ENCODE results near the gene SETBP1. TPM values are rescaled to one million over a fixed set of nuclear protein-coding genes. Genes with fewer than 3 reads are reported as not detected.

The SETBP1 gene
- total RNA-seq, 1 donor from 2014 or later: 25.8 TPM

- DNase-seq: no peak
- no peaks in the 10 kb centered on the region for H3K36me3 ChIP-seq
- H3K4me1 ChIP-seq: no peaks in the 10 kb centered on the region
- no peak for ATAC-seq
- H3K4me3 ChIP-seq: no peak overlapping the region
- H3K27me3 ChIP-seq (ENCODE audit: low read depth): no peaks in the 10 kb centered on the region
- no peak overlapping the region for H3K27ac ChIP-seq
- no peaks in the 10 kb centered on the region for H3K9me3 ChIP-seq
- intact Hi-C loops (cut with DNase I): no loop called here
- TF ChIP-seq CTCF (IDR thresholded peaks at IDR 0.05): no peak
Observed at GRCh38 chr18:44652722-44653121, 28.0 kb upstream of the SETBP1 start.

GRCh38 chr18:44654573-44654972 lies 26.1 kb upstream of the SETBP1 start:
- Histone ChIP-seq H3K4me3 (no peak overlapping the region), H3K27ac (no peak overlapping the region), H3K27me3 (ENCODE audit: low read depth) (no peaks in the 10 kb centered on the region), H3K36me3 (no peaks in the 10 kb centered on the region), H3K9me3 (no peaks in the 10 kb centered on the region), H3K4me1 (no peaks in the 10 kb centered on the region)
- intact Hi-C loops (cut with DNase I): no loop called here
- no peak for TF ChIP-seq CTCF (IDR thresholded peaks at IDR 0.05)
- DNase-seq (no peak), ATAC-seq (peak; percentile 39 to 66)

- Histone ChIP-seq H3K4me3 (no peak overlapping the region), H3K4me1 (no peaks in the 10 kb centered on the region), H3K27ac (no peak overlapping the region), H3K9me3 (no peaks in the 10 kb centered on the region), H3K36me3 (no peaks in the 10 kb centered on the region), H3K27me3 (ENCODE audit: low read depth) (no peaks in the 10 kb centered on the region)
- TF ChIP-seq CTCF (IDR thresholded peaks at IDR 0.05): no peak
- intact Hi-C loops (cut with DNase I): no loop called here
- peak in 1 of 2 donors; percentile 26 for ATAC-seq
- DNase-seq: no peak
Observed at GRCh38 chr18:44655435-44655834, 25.3 kb upstream of the SETBP1 start.

GRCh38 chr18:44659771-44660170 lies 20.9 kb upstream of the SETBP1 start:
- DNase-seq (no peak), ATAC-seq (no peak)
- Histone ChIP-seq H3K9me3 (no peaks in the 10 kb centered on the region), H3K27ac (no peak overlapping the region), H3K27me3 (ENCODE audit: low read depth) (no peaks in the 10 kb centered on the region), H3K36me3 (no peaks in the 10 kb centered on the region), H3K4me1 (no peaks in the 10 kb centered on the region), H3K4me3 (no peak overlapping the region)
- TF ChIP-seq CTCF (IDR thresholded peaks at IDR 0.05): no peak
- intact Hi-C loops (cut with DNase I): no loop called here

- no peak for ATAC-seq
- intact Hi-C loops (cut with DNase I): no loop called here
- no peak for TF ChIP-seq CTCF (IDR thresholded peaks at IDR 0.05)
Observed at GRCh38 chr18:44668270-44668975, 12.3 kb upstream of the SETBP1 start.

More at GRCh38 chr18:44668270-44668975, 12.3 kb upstream of the SETBP1 start:
- Histone ChIP-seq H3K36me3 (no peaks in the 10 kb centered on the region), H3K4me1 (no peaks in the 10 kb centered on the region), H3K27me3 (ENCODE audit: low read depth) (no peaks in the 10 kb centered on the region), H3K9me3 (no peaks in the 10 kb centered on the region), H3K27ac (no peak overlapping the region), H3K4me3 (no peak overlapping the region)
- no peak for DNase-seq

Data from lower lobe of right lung (tissue), 2 donors.